Liver (tissue), 9 donors: ENCODE results near the gene PPY. TPM values are rescaled to one million over a fixed set of nuclear protein-coding genes. Genes with fewer than 3 reads are reported as not detected.

Source experiments
- DNase-seq: peaks from one replicate; pipeline ENCODE4 v3.0.0-alpha.2; 2017; ENCODE audit warnings: low spot score
- H3K27ac ChIP-seq, 2 donors: one replicate each; pipeline ENCODE4 v1.7.0; 2013; ENCODE audit warnings: inconsistent platforms in 2 of 2, low read length in 2 of 2, control low read depth in 1 of 2, low read depth in 1 of 2, mild to moderate bottlenecking in 1 of 2
- H3K27me3 ChIP-seq, 4 donors: one replicate each; pipeline versions ENCODE4 v1.6.1 to v1.7.0; 2013; ENCODE audit warnings: low read length in 3 of 4, inconsistent platforms in 1 of 4, mild to moderate bottlenecking in 1 of 4, moderate library complexity in 1 of 4; ENCODE audit not compliant: control insufficient read depth in 4 of 4, insufficient read depth in 4 of 4
- H3K36me3 ChIP-seq, 4 donors: one replicate each; pipeline versions ENCODE4 v1.6.1 to v1.7.0; 2013; ENCODE audit warnings: low read length in 3 of 4, mild to moderate bottlenecking in 3 of 4, low read depth in 1 of 4, moderate library complexity in 1 of 4; ENCODE audit not compliant: control insufficient read depth in 4 of 4, insufficient read depth in 3 of 4
- H3K4me1 ChIP-seq, 4 donors: one replicate each; pipeline versions ENCODE4 v1.6.1 to v1.7.0; 2013; ENCODE audit warnings: low read length in 3 of 4, mild to moderate bottlenecking in 3 of 4, moderate library complexity in 1 of 4; ENCODE audit not compliant: control insufficient read depth in 4 of 4, insufficient read depth in 4 of 4
- H3K4me3 ChIP-seq, 3 donors: one replicate each; pipeline versions ENCODE4 v1.6.1 to v1.7.0; 2013; ENCODE audit warnings: low read length in 3 of 3, control low read depth in 1 of 3, low read depth in 1 of 3, mild to moderate bottlenecking in 1 of 3
- H3K9ac ChIP-seq, 2 donors: one replicate each; pipeline ENCODE4 v1.7.0; 2013; ENCODE audit warnings: low read length in 2 of 2, mild to moderate bottlenecking in 2 of 2, moderate library complexity in 2 of 2, control low read depth in 1 of 2, low read depth in 1 of 2
- H3K9me3 ChIP-seq, 4 donors: one replicate each; pipeline versions ENCODE4 v1.6.1 to v1.7.0; 2013; ENCODE audit warnings: low read length in 3 of 4; ENCODE audit not compliant: control insufficient read depth in 4 of 4
- EGR1 ChIP-seq, 2 donors: IDR thresholded peaks; 2 replicates each; pipeline ENCODE4 v1.6.1; 2016 to 2018; ENCODE audit warnings: antibody characterized with exemption in 2 of 2, low read depth in 2 of 2
- FOXA1 ChIP-seq: IDR thresholded peaks from 2 replicates; pipeline ENCODE4 v1.6.1; 2016; ENCODE audit warnings: antibody characterized with exemption
- FOXA2 ChIP-seq: IDR thresholded peaks from 2 replicates; pipeline ENCODE4 v1.6.1; 2016; ENCODE audit warnings: antibody characterized with exemption
- GABPA ChIP-seq, 2 donors: IDR thresholded peaks in 1 of 2; conservative IDR thresholded peaks in 1 of 2; 2 replicates each; pipeline ENCODE4 v1.6.1; 2016; ENCODE audit warnings: antibody characterized with exemption in 2 of 2, mild to moderate bottlenecking in 1 of 2, moderate library complexity in 1 of 2
- HNF4A ChIP-seq, 2 donors: conservative IDR thresholded peaks; 2 replicates each; pipeline ENCODE4 v1.6.1; 2016; ENCODE audit warnings: antibody characterized with exemption in 2 of 2, mild to moderate bottlenecking in 2 of 2
- HNF4G ChIP-seq: IDR thresholded peaks from 2 replicates; pipeline ENCODE4 v1.6.1; 2016; ENCODE audit warnings: antibody characterized with exemption
- JUND ChIP-seq, 2 donors: IDR thresholded peaks; 2 replicates each; pipeline ENCODE4 v1.6.1; 2016; ENCODE audit warnings: antibody characterized with exemption in 2 of 2
- NR2F2 ChIP-seq: IDR thresholded peaks from 2 replicates; pipeline ENCODE4 v1.6.1; 2016; ENCODE audit warnings: antibody characterized with exemption
- RAD21 ChIP-seq, 2 donors: IDR thresholded peaks; 2 replicates each; pipeline ENCODE4 v1.6.1; 2016; ENCODE audit warnings: antibody characterized with exemption in 2 of 2, mild to moderate bottlenecking in 2 of 2
- RXRA ChIP-seq, 2 donors: IDR thresholded peaks; 2 replicates each; pipeline ENCODE4 v1.6.1; 2017 to 2018; ENCODE audit warnings: antibody characterized with exemption in 2 of 2, mild to moderate bottlenecking in 1 of 2
- SP1 ChIP-seq: IDR thresholded peaks from 2 replicates; pipeline ENCODE4 v1.6.1; 2018; ENCODE audit warnings: antibody characterized with exemption, mild to moderate bottlenecking
- TAF1 ChIP-seq: conservative IDR thresholded peaks from 2 replicates; pipeline ENCODE4 v1.6.1; 2016; ENCODE audit warnings: antibody characterized with exemption, mild to moderate bottlenecking
- YY1 ChIP-seq: IDR thresholded peaks from 2 replicates; pipeline ENCODE4 v1.6.1; 2016; ENCODE audit warnings: antibody characterized with exemption, mild to moderate bottlenecking
- WGBS: extraction: QIAGEN DNeasy Blood & Tissue Kit; methylation state at CpG from one replicate; pipeline ENCODE4 v1.1.7; 2013; 5-methylcytosine and 5-hydroxymethylcytosine counted together
- polyA plus RNA-seq, 2 donors: library from polyadenylated mRNA; stranded (reverse) in 1 of 2; unstranded in 1 of 2; fragments of 200-250 nt in 1 of 2; fragments of >200 nt in 1 of 2; fragmentation: Nextera tagmentation in 1 of 2; extraction: Ambion mirVana in 1 of 2; gene quantifications; one replicate each; pipeline versions ENCODE4 v1.2.1 to v1.2.3, GENCODE V29; 2013 to 2015
- total RNA-seq, 2 donors: library from RNA; depleted of rRNA; stranded (reverse); fragments of >200 nt; gene quantifications; one replicate each; pipeline ENCODE4 v1.2.3, GENCODE V29; 2014
- TF ChIP-seq, protein P1 (sequence below): IDR thresholded peaks from 2 replicates; pipeline ENCODE4 v1.6.1; 2016; ENCODE audit warnings: antibody characterized with exemption
- TF ChIP-seq, protein P2 (sequence below): IDR thresholded peaks from 2 replicates; pipeline ENCODE4 v1.6.1; 2016; ENCODE audit warnings: antibody characterized with exemption
- TF ChIP-seq, protein P3 (sequence below): IDR thresholded peaks from 2 replicates; pipeline ENCODE4 v1.6.1; 2016; ENCODE audit warnings: antibody characterized with exemption
- TF ChIP-seq, protein P4 (sequence below): fragments of 150-350 bp; IDR thresholded peaks from 2 replicates; pipeline ENCODE4 v1.5.1; 2017; ENCODE audit warnings: improper control_type of control experiment, low read depth, low read length; ENCODE audit not compliant: missing input control
- TF ChIP-seq, protein P5 (sequence below): IDR thresholded peaks from 2 replicates; pipeline ENCODE4 v1.6.1; 2016; ENCODE audit warnings: antibody characterized with exemption, mild to moderate bottlenecking
- donor health status: healthy.
- donor health status: healthy.
- donor health status: healthy.
- donor health status: healthy.
- donor health status: healthy.

Gene PPY
- total and polyA plus RNA-seq, 4 donors, result not detected

DNA sequence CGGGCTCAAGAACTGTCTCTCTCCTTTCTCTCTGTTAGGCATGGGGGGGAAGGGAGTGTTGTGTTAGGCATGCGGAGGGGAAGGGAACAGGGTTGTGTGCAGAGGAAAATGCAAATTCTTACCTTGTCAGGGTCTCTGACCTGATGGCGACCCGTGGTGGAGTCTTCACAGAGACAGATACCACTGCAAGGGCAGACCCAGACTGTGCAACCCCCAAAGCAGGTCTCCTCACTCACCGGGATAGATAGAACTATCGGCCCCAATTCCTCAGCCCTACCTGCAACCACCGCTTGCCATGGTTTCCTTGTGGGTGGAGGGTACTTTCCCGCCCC lies 25.3 kb downstream of the PPY start:
- Histone ChIP-seq H3K9ac (no peak overlapping the region), H3K4me3 (peak overlapping the region in 1 of 3 donors; percentile 33), H3K27ac (no peak overlapping the region), H3K9me3 (no peaks in the 10 kb centered on the region), H3K27me3 (no peaks in the 10 kb centered on the region), H3K36me3 (no peaks in the 10 kb centered on the region), H3K4me1 (peaks cover 0 to 7% (median 0%) of the 10 kb centered on the region in 4 donors)
- WGBS, result 75% methylated on average over 8 of the region's 8 CpGs
- DNase-seq, result no peak
- TF ChIP-seq, protein P1, sequence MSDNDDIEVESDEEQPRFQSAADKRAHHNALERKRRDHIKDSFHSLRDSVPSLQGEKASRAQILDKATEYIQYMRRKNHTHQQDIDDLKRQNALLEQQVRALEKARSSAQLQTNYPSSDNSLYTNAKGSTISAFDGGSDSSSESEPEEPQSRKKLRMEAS, result no peak
- TF ChIP-seq HNF4G (no peak), EGR1 (IDR thresholded peaks at IDR 0.05; ENCODE audit: low read depth in 2 of 2) (no peak), HNF4A (conservative IDR thresholded peaks at IDR 0.05) (no peak), YY1 (no peak), SP1 (no peak), JUND (IDR thresholded peaks at IDR 0.05) (no peak), TAF1 (no peak), FOXA2 (no peak), RXRA (IDR thresholded peaks at IDR 0.05) (no peak), GABPA (IDR thresholded peaks at IDR 0.05 in 1 of 2, conservative IDR thresholded peaks at IDR 0.05 in 1 of 2) (no peak), FOXA1 (no peak), RAD21 (IDR thresholded peaks at IDR 0.05) (no peak), NR2F2 (no peak)
- TF ChIP-seq, protein P2, sequence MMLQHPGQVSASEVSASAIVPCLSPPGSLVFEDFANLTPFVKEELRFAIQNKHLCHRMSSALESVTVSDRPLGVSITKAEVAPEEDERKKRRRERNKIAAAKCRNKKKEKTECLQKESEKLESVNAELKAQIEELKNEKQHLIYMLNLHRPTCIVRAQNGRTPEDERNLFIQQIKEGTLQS, result no peak
- TF ChIP-seq, protein P3, sequence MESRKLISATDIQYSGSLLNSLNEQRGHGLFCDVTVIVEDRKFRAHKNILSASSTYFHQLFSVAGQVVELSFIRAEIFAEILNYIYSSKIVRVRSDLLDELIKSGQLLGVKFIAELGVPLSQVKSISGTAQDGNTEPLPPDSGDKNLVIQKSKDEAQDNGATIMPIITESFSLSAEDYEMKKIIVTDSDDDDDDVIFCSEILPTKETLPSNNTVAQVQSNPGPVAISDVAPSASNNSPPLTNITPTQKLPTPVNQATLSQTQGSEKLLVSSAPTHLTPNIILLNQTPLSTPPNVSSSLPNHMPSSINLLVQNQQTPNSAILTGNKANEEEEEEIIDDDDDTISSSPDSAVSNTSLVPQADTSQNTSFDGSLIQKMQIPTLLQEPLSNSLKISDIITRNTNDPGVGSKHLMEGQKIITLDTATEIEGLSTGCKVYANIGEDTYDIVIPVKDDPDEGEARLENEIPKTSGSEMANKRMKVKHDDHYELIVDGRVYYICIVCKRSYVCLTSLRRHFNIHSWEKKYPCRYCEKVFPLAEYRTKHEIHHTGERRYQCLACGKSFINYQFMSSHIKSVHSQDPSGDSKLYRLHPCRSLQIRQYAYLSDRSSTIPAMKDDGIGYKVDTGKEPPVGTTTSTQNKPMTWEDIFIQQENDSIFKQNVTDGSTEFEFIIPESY, result no peak
- TF ChIP-seq, protein P4, sequence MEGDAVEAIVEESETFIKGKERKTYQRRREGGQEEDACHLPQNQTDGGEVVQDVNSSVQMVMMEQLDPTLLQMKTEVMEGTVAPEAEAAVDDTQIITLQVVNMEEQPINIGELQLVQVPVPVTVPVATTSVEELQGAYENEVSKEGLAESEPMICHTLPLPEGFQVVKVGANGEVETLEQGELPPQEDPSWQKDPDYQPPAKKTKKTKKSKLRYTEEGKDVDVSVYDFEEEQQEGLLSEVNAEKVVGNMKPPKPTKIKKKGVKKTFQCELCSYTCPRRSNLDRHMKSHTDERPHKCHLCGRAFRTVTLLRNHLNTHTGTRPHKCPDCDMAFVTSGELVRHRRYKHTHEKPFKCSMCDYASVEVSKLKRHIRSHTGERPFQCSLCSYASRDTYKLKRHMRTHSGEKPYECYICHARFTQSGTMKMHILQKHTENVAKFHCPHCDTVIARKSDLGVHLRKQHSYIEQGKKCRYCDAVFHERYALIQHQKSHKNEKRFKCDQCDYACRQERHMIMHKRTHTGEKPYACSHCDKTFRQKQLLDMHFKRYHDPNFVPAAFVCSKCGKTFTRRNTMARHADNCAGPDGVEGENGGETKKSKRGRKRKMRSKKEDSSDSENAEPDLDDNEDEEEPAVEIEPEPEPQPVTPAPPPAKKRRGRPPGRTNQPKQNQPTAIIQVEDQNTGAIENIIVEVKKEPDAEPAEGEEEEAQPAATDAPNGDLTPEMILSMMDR, result no peak
- TF ChIP-seq, protein P5, sequence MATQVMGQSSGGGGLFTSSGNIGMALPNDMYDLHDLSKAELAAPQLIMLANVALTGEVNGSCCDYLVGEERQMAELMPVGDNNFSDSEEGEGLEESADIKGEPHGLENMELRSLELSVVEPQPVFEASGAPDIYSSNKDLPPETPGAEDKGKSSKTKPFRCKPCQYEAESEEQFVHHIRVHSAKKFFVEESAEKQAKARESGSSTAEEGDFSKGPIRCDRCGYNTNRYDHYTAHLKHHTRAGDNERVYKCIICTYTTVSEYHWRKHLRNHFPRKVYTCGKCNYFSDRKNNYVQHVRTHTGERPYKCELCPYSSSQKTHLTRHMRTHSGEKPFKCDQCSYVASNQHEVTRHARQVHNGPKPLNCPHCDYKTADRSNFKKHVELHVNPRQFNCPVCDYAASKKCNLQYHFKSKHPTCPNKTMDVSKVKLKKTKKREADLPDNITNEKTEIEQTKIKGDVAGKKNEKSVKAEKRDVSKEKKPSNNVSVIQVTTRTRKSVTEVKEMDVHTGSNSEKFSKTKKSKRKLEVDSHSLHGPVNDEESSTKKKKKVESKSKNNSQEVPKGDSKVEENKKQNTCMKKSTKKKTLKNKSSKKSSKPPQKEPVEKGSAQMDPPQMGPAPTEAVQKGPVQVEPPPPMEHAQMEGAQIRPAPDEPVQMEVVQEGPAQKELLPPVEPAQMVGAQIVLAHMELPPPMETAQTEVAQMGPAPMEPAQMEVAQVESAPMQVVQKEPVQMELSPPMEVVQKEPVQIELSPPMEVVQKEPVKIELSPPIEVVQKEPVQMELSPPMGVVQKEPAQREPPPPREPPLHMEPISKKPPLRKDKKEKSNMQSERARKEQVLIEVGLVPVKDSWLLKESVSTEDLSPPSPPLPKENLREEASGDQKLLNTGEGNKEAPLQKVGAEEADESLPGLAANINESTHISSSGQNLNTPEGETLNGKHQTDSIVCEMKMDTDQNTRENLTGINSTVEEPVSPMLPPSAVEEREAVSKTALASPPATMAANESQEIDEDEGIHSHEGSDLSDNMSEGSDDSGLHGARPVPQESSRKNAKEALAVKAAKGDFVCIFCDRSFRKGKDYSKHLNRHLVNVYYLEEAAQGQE, result no peak
